GM21515 (cell line): Measurements from ENCODE around the gene UBN2.

ENCODE experiments used
- ATAC-seq: cut with Tn5 transposase; IDR thresholded peaks from one replicate; pipeline ENCODE4 v1.9.1; 2021; ENCODE audit not compliant: unreplicated experiment

UBN2 gene

DNA sequence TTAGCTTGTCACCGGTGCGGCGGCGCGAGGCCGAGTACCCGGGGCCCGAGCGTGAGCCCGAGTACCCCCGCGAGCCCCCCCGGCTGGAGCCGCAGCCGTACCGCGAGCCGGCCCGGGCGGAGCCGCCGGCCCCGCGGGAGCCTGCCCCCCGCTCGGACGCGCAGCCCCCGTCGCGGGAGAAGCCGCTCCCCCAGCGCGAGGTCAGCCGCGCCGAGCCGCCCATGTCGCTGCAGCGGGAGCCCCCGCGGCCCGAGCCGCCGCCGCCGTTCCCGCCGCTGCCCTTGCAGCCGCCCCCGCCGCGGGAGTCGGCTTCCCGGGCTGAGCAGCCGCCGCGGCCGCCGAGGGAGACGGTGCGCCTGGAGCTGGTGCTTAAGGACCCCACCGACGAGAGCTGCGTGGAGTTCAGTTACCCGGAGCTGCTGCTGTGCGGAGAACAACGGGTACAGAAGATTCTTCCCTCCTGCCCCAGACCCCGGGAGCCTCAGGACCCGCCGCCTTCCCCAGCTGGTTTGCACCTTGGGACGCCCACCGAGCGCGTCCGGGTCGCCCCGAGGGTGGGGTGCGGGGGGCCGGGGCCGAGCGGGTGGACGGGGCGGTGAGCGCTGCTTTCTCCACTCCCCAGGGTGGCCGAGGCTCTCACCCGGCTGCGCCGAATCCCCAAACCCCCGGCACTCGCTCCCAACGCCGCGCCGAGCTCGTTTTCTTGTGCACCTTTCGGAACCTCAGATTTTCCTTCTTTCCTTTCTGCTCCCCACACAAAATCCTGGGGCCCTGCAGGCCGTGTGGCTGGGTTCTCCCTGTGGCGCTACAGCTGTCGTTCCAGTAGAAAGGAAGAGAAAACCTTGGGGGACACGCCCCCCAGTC lies 708 bp downstream of the UBN2 start:
- peak; percentile 30 for ATAC-seq

DNA sequence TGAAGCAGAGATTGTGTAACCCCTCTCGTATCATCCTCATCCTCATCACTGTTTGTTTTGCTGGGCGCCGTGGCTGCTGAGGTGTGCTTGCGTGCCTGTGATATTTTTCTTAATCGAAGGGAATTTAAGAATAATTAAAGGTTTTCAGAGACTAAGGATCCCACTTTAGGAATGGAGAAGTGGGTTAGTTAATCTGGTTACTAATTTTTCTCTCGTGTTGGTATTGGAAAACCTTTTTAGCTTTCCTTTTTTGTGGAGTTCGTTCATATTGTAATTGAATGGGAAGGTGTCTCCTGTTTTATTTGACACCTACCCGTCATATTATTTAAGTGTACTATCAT lies 1.3 kb downstream of the UBN2 start:
- ATAC-seq: peak; percentile 15

DNA sequence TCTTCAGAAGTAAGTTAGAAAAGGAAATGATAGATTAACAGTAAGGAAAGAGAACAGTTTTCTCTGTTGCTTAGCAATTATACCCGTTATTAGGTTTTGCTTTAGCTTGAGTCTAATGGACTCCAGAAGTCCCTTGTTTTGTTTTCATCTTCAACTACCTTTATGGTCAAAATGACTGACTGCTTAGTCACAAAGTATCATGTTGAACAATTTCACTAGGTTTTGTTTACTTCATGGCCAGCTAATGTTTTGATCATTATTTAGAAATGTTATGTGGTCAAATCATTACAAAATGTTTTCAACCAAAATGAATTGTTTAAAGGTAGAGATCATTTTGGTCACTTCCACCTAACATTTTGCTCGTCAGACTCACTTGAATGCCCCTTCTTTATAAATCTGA lies 1.9 kb downstream of the UBN2 start:
- no peak for ATAC-seq

DNA sequence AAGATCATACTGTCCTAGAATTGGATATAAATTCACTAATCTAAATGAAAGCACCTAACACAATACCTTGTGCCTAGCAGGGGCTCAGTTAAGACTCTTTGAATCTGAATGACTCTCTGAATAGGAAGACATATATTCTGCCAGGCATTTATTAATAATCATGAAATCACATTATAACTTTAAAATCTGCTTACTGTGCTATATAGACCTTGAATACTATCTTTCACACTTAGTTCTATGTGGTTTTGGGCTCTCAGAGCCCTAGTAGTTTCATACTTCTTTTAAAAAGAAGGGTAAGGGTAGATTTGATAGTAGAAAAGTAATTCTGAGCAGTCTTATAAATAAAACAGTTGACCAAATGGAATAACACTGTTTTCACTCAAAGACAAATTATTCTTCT lies 10.2 kb downstream of the UBN2 start:
- no peak for ATAC-seq

GRCh38 chr7:139242741-139243281 lies 11.8 kb downstream of the UBN2 start:
- no peak for ATAC-seq

GRCh38 chr7:139245401-139245800 lies 14.4 kb downstream of the UBN2 start:
- no peak for ATAC-seq

- ATAC-seq: no peak
Observed at GRCh38 chr7:139246494-139246893, 15.5 kb downstream of the UBN2 start.

GRCh38 chr7:139246905-139247304 lies 15.9 kb downstream of the UBN2 start:
- no peak for ATAC-seq

DNA sequence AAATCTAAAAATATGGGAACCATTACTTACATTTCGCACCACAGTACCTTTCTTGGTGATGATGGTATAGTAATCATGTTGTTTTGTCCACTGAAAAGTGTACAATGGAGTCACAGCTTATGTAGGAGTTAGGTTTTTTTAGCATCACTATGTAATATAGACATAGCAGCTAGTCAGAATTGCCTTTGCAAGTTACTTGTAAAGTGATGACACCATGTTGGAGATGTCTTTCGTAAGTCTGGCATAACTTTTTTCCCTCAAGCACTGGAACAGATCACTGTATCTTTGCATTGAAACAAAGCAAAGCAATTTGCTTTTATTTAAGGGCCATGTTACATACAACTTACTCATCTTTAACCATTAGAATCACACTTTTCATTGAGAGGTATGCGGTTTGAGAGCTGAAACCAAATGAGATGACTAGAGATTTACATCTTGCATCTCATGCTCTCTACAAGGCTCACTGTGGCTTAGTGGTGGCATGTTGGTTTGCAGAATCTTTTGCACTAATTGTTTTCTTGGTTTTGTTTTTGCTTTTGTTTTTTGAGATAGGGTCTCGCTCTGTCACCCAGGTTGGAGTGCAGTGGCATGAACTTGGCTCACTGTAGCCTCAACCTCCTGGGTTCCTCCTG lies 18.3 kb downstream of the UBN2 start:
- no peak for ATAC-seq

DNA sequence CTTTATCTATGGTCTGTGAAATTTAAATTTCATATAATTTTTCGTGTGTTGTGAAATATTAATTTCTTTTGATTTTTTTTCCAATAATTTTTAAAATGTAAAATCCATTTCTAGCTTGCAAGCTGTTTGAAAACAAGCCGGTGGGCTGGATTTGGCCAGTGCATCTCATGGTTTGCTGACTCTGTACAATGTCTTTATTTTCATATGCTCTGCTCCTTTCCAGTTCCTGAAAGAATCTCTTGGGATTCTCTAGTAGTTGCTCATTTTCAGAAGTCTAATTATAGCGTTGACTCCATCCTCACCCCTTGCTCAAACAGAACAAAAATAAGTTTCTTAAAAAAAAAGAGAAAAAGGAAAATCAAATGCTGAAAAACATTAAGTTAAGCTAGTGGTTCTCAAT lies 21.4 kb downstream of the UBN2 start:
- ATAC-seq: no peak

DNA sequence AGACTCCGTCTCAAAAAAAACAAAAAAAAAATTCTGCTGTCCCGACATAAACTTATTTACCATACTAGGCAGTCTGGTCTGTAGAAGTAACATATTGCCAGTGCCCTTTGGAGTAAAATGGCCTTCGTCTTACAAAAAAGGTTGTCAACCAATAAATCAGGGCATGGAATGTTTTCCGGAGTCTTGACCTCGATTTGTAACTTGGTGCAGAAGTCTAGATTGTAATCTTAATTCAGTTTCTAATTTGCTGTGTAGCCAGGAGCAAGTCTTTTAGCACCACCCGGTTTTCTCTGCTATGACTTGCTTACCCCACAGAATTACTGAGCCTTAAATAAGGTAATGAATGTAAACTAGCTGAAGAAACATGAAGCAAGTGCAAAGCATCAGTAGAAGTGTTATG lies 23.2 kb downstream of the UBN2 start:
- ATAC-seq: no peak

- no peak for ATAC-seq
Observed at GRCh38 chr7:139254728-139255127, 23.7 kb downstream of the UBN2 start.

GRCh38 chr7:139255290-139255689 lies 24.3 kb downstream of the UBN2 start:
- no peak for ATAC-seq

DNA sequence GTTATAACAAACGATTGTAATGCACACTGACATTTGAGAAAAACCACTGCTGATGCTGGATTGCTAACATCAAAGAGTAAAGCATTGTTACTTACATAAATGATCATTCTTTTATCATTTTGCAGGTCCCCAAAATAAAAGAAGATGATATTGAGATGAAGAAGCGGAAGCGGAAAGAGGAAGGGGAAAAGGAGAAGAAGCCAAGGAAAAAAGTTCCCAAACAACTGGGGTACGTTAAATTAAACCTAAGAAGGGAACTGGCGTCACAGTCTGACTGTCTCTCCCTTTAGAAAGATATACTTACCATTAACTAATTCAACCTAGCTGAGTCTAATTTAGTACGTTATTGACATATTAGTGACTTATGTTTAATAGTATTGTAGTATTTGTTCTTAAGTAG lies 28.1 kb downstream of the UBN2 start:
- ATAC-seq: no peak

DNA sequence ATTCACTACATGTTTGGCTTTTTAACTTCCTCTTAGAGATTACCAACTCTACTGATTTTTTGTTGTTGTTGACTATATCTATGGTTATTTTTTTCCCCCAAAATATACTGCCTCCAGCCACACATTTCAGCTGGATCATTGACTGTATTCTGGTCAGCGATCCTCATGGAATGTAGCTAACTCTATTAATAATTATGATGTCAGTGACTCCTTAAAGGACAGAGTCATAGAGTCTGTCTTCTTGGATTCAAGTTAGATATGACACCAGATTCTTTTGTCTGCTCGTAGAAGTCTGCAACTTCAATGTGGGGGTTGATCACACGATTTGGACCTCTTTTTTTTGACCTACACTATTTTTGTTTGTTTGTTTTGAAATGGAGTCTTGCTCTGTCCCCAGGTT lies 33.2 kb downstream of the UBN2 start:
- ATAC-seq: no peak

- no peak for ATAC-seq
Observed at GRCh38 chr7:139265673-139266072, 34.6 kb downstream of the UBN2 start.

GRCh38 chr7:139271718-139272628 lies 40.9 kb downstream of the UBN2 start:
- no peak for ATAC-seq

DNA sequence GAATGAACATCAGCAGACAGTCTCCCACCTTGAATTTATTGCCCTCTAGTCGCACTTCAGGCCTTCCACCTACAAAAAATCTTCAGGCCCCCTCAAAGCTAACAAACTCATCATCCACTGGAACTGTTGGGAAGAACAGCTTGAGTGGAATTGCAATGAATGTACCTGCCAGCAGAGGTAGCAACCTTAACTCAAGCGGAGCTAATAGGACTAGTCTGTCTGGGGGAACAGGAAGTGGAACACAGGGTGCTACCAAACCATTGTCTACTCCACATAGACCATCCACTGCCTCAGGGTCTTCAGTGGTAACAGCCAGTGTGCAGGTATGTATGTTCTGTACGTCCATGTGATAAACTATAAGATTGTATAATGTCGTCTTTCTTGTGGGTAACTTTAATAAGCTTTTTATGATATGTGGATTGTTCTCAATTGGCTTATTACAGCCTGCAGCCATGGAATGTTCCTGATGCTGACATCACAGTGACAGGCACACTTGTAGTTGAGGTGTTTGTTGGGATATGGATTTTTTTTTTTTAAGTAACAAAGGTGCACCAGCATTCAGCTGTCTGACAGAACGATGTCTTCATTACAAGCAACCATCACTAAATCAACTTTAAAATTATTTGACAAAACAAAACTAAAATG lies 53.3 kb downstream of the UBN2 start:
- no peak for ATAC-seq

DNA sequence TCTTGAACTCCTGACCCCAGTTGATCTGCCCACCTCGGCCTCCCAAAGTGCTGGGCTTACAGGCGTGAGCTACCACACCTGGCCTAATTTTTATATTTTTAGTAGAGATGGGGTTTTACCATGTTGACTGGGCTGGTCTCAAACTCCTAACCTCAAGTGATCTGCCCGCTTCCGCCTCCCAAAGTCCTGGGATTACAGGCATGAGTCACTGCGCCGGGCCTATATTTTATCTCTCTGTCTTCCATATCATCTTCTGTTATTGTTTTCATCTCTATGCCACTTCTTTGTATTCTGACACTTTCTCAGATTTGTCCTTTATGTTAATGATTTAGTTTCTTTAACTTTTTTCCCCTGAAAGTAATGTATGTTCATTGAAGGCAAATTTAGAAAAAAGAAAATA lies 55.1 kb downstream of the UBN2 start:
- no peak for ATAC-seq

DNA sequence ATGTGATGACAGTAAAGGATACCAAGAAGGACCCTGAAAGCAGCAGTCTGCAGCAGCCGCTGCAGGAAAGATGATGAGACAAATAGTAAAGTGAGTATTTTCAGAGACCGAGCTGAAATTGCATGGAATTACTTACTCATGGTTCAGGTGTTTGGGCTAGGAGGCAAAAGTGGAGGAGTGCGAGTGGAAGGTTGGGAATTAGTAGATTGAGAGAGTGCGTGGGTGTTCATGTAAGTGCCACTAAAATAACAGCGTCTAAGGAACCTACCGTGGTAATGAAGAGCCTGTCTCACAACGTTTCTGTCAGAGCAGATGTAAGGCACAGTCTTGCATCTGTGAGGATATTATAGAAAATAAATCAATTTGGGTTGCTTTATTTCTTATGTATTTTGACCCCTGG lies 61.8 kb downstream of the UBN2 start:
- no peak for ATAC-seq

DNA sequence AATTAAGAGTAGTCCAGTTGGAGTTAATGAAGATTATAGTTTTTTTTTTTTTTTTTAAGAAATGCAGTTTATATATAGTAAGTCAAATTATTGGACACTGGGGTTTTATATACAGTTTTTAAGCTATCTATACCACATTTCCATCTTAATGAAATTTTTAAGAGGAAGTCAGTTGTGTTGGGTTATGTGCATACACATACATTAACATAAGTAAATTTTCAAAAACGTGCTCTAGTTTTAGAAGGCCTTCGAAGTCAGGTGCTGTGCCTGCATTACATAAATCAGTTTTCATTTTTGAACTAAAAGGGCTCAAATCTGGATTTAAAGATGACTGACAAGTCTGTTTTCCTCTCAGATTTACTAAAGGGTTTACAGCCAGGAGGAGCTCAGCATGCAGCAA lies 62.5 kb downstream of the UBN2 start:
- ATAC-seq: no peak
